ENCODE data around the gene ZNF367. TPM values are rescaled to one million over a fixed set of nuclear protein-coding genes. Genes with fewer than 3 reads are reported as not detected.

The ZNF367 gene
- total and polyA plus RNA-seq, 2 donors (not counting 1 experiment from before 2014, with no cell fraction given): 0.66 to 2.2 TPM

GRCh38 chr9:96338299-96338698 is 79.9 kb downstream of the ZNF367 start:
- H3K79me2 ChIP-seq (ENCODE audit: control insufficient read depth, insufficient read depth, low read length): no peaks in the 10 kb centered on the region

More at GRCh38 chr9:96338299-96338698, 79.9 kb downstream of the ZNF367 start:
- H3K4me1 ChIP-seq (ENCODE audit: control insufficient read depth, extremely low read depth, insufficient read depth, low read length): peaks cover 10% of the 10 kb centered on the region
- no peak overlapping the region for H3K9ac ChIP-seq (ENCODE audit: insufficient read depth, low read length)
- H3K36me3 ChIP-seq (ENCODE audit: control insufficient read depth, insufficient read depth, low read length): no peaks in the 10 kb centered on the region
- H3K9me3 ChIP-seq (ENCODE audit: control insufficient read depth, insufficient read depth, low read depth, low read length): no peaks in the 10 kb centered on the region
- TF ChIP-seq CTCF (conservative IDR thresholded peaks at IDR 0.05 in 1 of 2, IDR thresholded peaks at IDR 0.05 in 1 of 2; ENCODE audit: low read depth in 1 of 2, low read length in 2 of 2) (no peak), EZH2 (IDR thresholded peaks at IDR 0.05; ENCODE audit: low read length, missing control alignments) (no peak)
- H3K27ac ChIP-seq (ENCODE audit: insufficient read depth, low read length): no peak overlapping the region
- H3K4me3 ChIP-seq (replicated peaks in 1 of 4; ENCODE audit: control extremely low read depth in 1 of 4, insufficient read depth in 1 of 4, low read depth in 3 of 4, low read length in 4 of 4): no peak overlapping the region
- no peak overlapping the region for H3K4me2 ChIP-seq (ENCODE audit: extremely low read depth, insufficient read depth, low read length)
- no peak for DNase-seq (ENCODE audit: low read depth in 2 of 2)
- H4K20me1 ChIP-seq (ENCODE audit: control insufficient read depth, extremely low read depth, insufficient read depth, low read length): no peaks in the 10 kb centered on the region
- no peak overlapping the region for H2AFZ ChIP-seq (ENCODE audit: low read length)
- H3K27me3 ChIP-seq (ENCODE audit: control insufficient read depth, insufficient read depth, low read length): no peaks in the 10 kb centered on the region

Other genes starting within 250 kb of the ZNF367 start
- 0.17 TPM in 1 of 2 replicates, not detected in the other for gene HSD17B3, start 116.2 kb downstream of the ZNF367 start, total RNA-seq
- gene HSD17B3, start 116.2 kb downstream of the ZNF367 start, polyA plus RNA-seq: not detected in 2 replicates
- 28.2 and 34.7 TPM in 2 replicates for gene SLC35D2, start 34.7 kb downstream of the ZNF367 start, total RNA-seq
- gene SLC35D2, start 34.7 kb downstream of the ZNF367 start, polyA plus RNA-seq: 26.2 and 27.2 TPM in 2 replicates
- 18.2 and 31.4 TPM in 2 replicates for gene HABP4, start 31.8 kb upstream of the ZNF367 start, total RNA-seq
- 28.7 and 35.6 TPM in 2 replicates for gene HABP4, start 31.8 kb upstream of the ZNF367 start, polyA plus RNA-seq
- 46.0 and 68.5 TPM in 2 replicates for gene CDC14B, start 201.5 kb upstream of the ZNF367 start, total RNA-seq
- gene CDC14B, start 201.5 kb upstream of the ZNF367 start, polyA plus RNA-seq: 31.9 and 38.0 TPM in 2 replicates
- gene PRXL2C, start 236.9 kb upstream of the ZNF367 start, total RNA-seq: 29.3 and 64.4 TPM in 2 replicates
- 24.5 and 31.2 TPM in 2 replicates for gene PRXL2C, start 236.9 kb upstream of the ZNF367 start, polyA plus RNA-seq